Measurements from ENCODE around the gene ABHD17A.

Gene ABHD17A

DNA sequence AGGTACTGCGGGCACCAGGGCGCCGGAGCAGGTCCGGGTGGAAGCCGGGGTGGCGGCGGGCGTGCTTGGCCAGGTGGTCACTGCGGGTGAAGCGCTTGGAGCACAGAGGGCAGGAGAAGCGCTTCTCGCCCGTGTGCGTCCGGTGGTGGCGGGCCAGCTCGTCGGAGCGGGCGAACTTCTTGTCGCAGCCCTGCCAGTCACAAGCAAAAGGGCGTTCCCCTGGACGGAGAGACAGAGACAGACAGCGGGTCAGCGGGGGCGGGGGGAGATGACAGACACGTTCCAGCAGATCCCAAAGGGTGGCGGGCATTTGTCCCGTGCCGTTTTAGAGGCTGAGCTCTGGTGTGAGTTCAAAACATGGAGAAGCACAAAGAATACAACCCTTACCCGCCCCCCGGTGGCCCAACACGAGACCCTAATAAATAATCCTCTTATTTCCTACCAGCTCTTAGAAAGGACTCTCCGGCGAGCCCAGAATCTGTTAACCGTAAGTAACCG, 30.7 kb downstream of the ABHD17A start:
- H3K4me3 ChIP-seq (ENCODE audit: low read depth, low read length), result no peak overlapping the region

- no peak overlapping the region for H3K4me3 ChIP-seq (ENCODE audit: low read depth, low read length)
Measured at GRCh38 chr19:1854039-1854541, 31.2 kb downstream of the ABHD17A start.

DNA sequence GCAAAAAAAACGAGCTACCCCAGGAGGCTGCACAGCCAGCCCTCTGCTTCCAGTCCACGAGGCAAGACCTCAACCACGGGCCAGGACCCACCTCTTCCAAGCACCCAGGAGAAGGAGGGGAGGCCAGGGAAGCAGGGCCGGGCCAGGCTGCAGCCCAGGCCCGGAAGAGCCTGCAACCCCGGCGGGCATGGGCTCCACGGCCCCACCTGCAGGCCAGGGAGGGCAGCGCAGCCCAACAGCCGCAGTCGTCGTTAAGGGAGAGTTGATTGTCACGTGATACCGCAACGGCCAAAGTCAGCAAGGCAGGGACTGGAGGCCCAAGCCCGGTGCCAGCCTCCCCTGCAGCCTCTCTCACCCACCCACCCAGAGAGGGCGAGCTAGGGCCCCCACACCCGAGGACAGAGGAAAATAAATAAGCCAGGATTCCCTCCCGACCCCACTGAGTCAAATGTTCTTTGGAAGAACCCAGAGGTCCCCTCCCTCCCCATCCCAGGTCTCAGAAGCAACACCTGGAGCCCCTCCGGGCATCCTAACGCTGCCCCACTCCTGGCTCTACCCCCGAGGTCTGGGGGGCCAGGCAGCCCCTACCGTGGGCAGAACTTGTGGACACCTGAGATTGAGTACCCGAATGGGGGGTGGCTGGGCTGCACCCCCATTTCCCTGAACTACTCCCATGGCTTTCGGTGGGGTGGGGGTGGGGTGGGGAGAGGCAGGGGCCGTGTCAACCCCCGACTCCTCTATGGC, 31.8 kb downstream of the ABHD17A start:
- no peak overlapping the region for H3K4me3 ChIP-seq (ENCODE audit: low read depth, low read length)

GRCh38 chr19:1852581-1853128, 32.6 kb downstream of the ABHD17A start:
- no peak overlapping the region for H3K4me3 ChIP-seq (ENCODE audit: low read depth, low read length)

GRCh38 chr19:1851654-1852580, 33.4 kb downstream of the ABHD17A start:
- no peak overlapping the region for H3K4me3 ChIP-seq (ENCODE audit: low read depth, low read length)

- no peak overlapping the region for H3K4me3 ChIP-seq (ENCODE audit: low read depth, low read length)
Measured at GRCh38 chr19:1850809-1851653, 34.3 kb downstream of the ABHD17A start.

GRCh38 chr19:1849886-1850398, 35.4 kb downstream of the ABHD17A start:
- H3K4me3 ChIP-seq (ENCODE audit: low read depth, low read length), result no peak overlapping the region

GRCh38 chr19:1849132-1849474, 36.2 kb downstream of the ABHD17A start:
- no peak overlapping the region for H3K4me3 ChIP-seq (ENCODE audit: low read depth, low read length)

DNA sequence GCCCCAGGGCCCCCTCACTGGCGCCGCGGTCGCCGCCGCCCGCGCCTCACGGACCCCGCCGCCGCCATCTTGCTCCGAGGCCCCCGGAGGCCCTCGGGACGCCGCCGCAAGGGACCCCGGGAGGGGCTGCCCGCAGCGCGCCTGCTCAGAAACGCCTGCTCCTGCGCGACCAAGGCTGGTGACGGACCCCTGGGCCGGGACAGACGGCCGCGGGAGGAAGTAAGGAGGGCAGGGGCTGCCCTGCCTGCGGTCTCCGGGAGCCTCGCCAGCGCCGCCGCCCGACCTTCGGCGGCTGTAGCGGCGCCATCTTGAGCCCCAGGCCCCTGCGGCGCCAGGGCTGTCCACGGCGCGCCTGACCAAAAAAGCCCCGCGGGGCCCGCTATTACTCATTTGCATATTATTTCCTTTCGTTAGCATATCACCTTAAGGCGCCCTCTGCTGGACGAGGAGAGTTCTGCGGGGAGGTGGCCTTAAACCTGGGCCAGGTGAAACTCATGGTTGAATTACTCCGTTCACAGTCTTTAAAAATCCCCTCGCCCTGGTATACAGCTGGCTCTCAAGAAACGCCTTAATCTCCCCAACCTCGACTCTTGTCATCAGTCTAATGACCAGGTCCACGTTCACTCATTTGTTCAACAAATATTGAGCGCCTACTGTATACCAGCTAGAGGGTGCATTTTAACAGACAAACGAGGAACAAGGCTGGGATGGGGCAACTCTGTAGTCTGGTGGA, 36.7 kb downstream of the ABHD17A start, which contains the start of gene REXO1:
Gene REXO1 (minus strand): TSS at position 85 of the 733 bp plus-strand sequence. CDS start 125 bp downstream, outside the sequence.
- H3K4me3 ChIP-seq (ENCODE audit: low read depth, low read length), result peak within 1 kb of the TSS; percentile 86

DNA sequence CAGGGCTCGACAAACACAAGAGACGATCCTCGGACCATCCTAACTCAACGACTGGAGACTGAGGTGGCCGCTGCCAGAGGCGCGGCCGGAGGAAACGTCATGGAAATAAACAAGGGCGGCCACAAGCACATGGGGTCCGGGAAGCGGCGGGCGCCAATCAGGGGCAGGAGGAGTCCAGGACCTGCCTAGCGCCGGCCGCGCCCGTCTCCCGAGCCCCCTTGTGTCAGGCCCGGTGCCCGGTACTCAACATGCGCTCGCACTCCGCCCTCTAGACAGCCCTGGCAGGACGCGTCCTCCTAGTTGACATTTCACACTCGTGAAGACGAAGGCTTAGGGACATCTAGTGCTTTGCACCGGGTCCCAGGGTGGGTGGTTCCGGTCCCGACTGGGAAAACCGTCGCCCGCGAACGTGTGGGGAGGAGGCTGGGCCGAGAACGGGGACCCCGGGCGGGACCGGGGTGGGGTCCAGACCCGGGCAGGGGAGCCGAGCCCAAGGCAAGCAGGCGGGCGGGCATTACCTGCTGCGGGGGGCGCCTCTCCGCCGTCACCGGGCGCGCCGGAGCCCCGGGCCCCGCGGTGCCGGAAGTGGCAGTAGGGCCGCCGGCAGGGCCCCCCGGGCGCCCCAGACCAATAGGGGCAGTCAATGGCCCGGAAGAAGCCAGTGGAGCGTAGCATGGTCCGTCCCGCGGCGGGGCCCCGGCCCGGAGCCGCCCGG, 37.5 kb downstream of the ABHD17A start:
- H3K4me3 ChIP-seq (ENCODE audit: low read depth, low read length), result peak overlapping the region; percentile 86

DNA sequence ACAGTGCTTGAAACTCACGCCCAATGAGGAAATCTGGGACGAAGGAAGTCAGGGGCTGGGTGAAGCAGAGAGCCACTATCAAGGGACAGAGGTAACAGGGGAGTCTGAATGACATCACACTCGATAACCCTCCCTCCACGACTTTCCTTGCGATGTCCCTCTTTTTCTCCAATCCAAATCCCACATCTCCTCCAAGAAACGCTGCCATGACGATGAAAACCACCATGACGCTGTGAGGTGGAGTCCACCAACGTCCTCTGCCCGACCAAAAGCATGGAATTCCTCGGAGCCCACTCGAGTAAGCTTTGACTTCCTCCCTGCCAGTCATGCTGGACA, 38.0 kb downstream of the ABHD17A start:
- peak overlapping the region; percentile 86 for H3K4me3 ChIP-seq (ENCODE audit: low read depth, low read length)

DNA sequence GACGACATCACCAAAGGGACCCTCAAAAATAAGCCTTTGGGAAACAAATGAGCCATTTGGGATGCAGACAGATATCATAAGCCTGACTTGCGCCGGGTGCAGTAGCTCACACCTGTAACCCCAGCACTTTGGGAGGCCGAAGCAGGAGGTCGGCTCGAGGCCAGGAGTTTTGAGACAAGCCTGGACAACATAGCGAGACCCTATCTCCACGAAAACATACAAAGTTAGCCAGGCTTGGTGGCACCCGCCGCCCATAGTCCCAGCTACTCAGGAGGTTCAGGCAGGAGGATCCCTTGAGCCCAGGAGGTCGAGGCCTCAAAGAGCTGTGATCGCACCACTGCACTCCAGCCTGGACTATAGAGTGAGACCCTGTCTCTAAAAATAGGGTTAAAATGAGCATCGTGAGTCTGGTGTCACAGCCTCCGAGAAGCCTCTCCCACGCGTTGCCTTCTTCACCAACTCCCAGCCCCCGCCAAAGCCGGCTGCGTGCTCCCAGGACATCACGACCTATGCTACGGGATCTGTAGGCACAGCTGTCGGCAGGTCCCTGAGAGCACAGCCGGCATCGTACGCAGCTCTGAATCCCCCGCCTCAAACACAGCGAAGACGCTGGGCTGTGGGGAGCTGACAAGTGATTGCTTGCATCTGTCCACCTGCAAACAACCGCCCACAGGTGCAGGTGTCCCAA, 38.6 kb downstream of the ABHD17A start:
- H3K4me3 ChIP-seq (ENCODE audit: low read depth, low read length), result no peak overlapping the region

DNA sequence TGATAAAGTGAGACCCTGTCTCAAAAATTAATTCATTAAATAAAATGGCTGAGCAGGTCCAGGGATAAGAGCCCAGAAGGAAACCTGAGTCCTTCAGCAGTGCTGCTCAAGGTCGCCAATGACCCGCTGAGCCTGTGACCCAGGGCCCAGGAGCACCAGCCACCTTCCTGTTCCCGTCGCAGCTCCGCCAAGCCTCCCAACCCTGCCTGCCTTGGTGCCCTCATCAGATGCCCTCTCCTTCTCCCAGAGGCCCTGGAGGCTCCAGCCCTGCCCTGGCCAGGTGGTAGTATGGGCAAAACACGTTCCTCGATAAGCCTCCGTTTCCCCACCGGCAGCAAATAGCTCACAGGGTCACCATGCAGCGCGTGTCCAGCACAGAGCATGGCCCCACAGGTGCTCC, 39.7 kb downstream of the ABHD17A start:
- no peak overlapping the region for H3K4me3 ChIP-seq (ENCODE audit: low read depth, low read length)

DNA sequence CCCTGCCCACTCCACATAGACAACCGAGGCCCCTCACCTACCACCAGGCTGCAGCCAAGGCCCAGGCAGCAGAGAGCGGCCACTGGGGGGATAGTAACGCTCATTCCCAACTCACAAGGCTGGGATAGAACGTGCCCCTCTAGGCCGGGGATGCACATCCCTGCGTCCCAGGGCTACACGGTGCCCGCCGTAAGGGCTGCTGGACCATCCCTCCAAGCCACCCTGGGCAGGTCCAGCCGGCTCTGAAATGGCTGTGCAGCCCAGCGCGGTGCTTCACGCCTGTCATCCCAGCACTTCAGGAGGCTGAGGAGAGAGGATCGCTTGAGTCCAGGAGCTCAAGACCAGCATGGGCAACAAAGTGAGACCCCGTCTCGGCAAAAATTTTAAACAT, 40.2 kb downstream of the ABHD17A start:
- no peak overlapping the region for H3K4me3 ChIP-seq (ENCODE audit: low read depth, low read length)

DNA sequence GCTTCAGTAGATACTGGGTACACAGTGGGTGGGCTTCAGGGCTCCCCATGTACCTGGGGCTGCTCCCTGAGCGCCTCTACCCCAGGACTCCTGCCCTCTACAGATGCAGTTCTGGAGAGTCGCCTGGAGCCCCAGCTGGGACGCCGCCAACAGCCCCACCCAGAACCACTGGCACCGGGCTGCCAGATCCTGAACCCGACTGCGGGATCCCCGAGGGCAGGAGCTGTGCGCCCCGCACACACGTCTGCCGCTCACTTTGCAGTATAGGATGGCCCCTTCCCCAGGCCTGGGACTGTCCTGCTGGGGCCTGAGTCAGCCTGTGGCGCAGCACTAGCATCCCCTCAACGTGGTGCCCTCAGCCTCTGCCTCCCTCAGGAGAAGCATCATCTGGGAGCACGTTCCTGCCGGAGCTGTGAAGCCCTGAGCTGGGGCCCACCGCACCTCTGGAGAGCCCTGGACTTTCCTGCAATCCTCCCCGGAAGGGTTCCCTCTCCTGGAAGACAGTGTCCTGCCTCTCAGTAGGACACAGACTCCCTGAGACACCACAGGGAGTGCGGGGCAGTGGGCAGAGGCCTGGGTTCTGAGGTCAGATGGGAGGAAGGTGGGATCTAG, 40.7 kb downstream of the ABHD17A start:
- no peak overlapping the region for H3K4me3 ChIP-seq (ENCODE audit: low read depth, low read length)

- H3K4me3 ChIP-seq (ENCODE audit: low read depth, low read length), result no peak overlapping the region
Measured at GRCh38 chr19:1843646-1844394, 41.5 kb downstream of the ABHD17A start.

- H3K4me3 ChIP-seq (ENCODE audit: low read depth, low read length), result no peak overlapping the region
Measured at GRCh38 chr19:1843116-1843515, 42.2 kb downstream of the ABHD17A start.
